A549 treated with GW870086 at 1 μM for 4 hours (cell line): Measurements from ENCODE around the gene RAB6D. TPM values are rescaled to one million over a fixed set of nuclear protein-coding genes. Genes with fewer than 3 reads are reported as not detected.

ENCODE experiments used
- total RNA-seq: library from RNA; stranded (reverse); fragments of 200-300 nt; extraction: Qiagen RNA extraction; gene quantifications from 5 replicates; pipeline ENCODE4 v1.2.3, GENCODE V29; 2022; ENCODE audit warnings: low read depth

The RAB6D gene
- 0.05 TPM in 1 of 5 replicates, not detected in the others for total RNA-seq

DNA sequence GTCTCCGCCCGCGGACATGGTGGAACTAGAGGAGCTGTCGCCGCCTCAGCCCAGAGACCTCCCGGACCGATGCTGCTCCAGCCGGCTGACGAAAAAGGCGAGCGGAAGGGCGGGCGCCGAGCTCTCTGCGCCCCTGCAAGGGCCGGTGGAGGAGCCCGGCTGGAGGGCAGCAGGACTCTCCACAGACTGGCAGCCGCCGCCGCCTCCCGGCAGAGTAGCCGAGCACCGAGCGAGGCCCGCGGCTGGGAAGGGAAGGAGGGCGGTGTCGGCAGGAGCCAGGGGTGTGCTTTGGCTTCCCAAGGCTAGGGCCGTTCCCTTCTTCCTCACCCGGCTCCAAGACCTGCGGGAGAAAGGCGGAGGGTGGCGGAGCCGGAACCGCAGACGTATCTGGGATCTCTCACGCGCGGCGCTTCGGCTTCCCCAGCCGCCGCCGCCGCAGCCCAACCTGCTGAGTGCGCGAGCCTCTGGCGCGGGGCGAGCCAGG, at the start of gene RAB6D:
Gene RAB6D (minus strand): TSS at position 466 of the 484 bp plus-strand sequence. CDS start 448 bp downstream, at position 18.

Other genes starting within 250 kb of the RAB6D start
- 0.05 to 0.07 TPM (median 0.05 TPM) in 4 of 5 replicates, not detected in the other for gene POTEE, start 154.6 kb downstream of the RAB6D start, total RNA-seq
- 0.59 to 2.3 TPM (median 0.94 TPM) in 5 replicates for gene TUBA3D, start 112.0 kb upstream of the RAB6D start, total RNA-seq
- gene MZT2A, start 128.2 kb upstream of the RAB6D start, total RNA-seq: 131 to 196 TPM (median 185 TPM) in 5 replicates
- gene CCDC74A, start 163.7 kb upstream of the RAB6D start, total RNA-seq: 12.3 to 14.7 TPM (median 14.3 TPM) in 5 replicates